Central memory CD8-positive, alpha-beta T cell (primary cell): ENCODE results near the gene EHBP1.

Experiments used
- ATAC-seq: fragments of 150-1000 bp; cut with Tn5 transposase; replicated peaks from 2 replicates; pipeline ENCODE4 v1.10.0; 2022; ENCODE audit warnings: mild to moderate bottlenecking, moderate FRiP score, moderate number of reproducible peaks; ENCODE audit not compliant: poor library complexity, severe bottlenecking; ENCODE audit errors: extremely low read depth
- DNase-seq, 2 donors: peaks; one replicate each; pipeline ENCODE4 v3.0.0; 2021; ENCODE audit warnings: low spot score in 2 of 2
- H3K27ac Mint-ChIP-seq: one replicate; pipeline ENCODE4 v1.8.0; 2022; ENCODE audit warnings: low read depth, mild to moderate bottlenecking, moderate library complexity, mixed read lengths
- H3K27me3 Mint-ChIP-seq: one replicate; pipeline ENCODE4 v1.8.0; 2022; ENCODE audit warnings: mixed read lengths
- H3K36me3 Mint-ChIP-seq: one replicate; pipeline ENCODE4 v1.8.0; 2022; ENCODE audit warnings: mild to moderate bottlenecking, moderate library complexity, mixed read lengths; ENCODE audit not compliant: insufficient read depth
- H3K4me1 Mint-ChIP-seq: one replicate; pipeline ENCODE4 v1.8.0; 2022; ENCODE audit warnings: mixed read lengths
- H3K4me3 Mint-ChIP-seq: one replicate; pipeline ENCODE4 v1.8.0; 2022; ENCODE audit warnings: mild to moderate bottlenecking, moderate library complexity, mixed read lengths
- H3K9me3 Mint-ChIP-seq: one replicate; pipeline ENCODE4 v1.8.0; 2022; ENCODE audit warnings: mixed read lengths

EHBP1 gene

DNA sequence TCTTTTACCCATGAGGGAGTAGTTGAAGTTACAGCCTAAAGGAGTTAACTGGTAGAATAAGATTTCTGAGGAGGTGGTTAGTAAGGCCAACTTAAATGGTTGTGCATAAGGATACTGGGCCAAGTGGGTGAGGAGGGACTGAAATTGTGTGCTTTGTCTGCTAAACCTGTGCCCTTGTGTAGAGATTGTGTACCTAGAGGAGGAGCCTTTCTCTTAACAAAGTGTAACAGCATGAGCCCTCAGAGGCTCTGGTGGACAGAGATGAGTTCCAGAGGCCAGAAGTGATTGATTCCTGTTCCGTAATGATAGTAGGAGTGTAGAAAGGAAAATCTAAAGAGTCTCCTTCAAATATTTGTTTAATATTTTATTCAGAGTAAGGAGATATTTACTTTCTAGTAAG is 388.0 kb downstream of the EHBP1 start:
- Mint-ChIP-seq H3K27ac (no peak overlapping the region), H3K4me3 (no peak overlapping the region), H3K27me3 (peaks cover 44% of the 10 kb centered on the region), H3K4me1 (no peaks in the 10 kb centered on the region), H3K36me3 (peaks cover 1% of the 10 kb centered on the region), H3K9me3 (peaks cover 4% of the 10 kb centered on the region)
- ATAC-seq (no peak), DNase-seq (no peak)
